ENCODE results near the gene SERPINH1. TPM values are rescaled to one million over a fixed set of nuclear protein-coding genes. Genes with fewer than 3 reads are reported as not detected.

Gene SERPINH1
- 541 TPM for total RNA-seq

DNA sequence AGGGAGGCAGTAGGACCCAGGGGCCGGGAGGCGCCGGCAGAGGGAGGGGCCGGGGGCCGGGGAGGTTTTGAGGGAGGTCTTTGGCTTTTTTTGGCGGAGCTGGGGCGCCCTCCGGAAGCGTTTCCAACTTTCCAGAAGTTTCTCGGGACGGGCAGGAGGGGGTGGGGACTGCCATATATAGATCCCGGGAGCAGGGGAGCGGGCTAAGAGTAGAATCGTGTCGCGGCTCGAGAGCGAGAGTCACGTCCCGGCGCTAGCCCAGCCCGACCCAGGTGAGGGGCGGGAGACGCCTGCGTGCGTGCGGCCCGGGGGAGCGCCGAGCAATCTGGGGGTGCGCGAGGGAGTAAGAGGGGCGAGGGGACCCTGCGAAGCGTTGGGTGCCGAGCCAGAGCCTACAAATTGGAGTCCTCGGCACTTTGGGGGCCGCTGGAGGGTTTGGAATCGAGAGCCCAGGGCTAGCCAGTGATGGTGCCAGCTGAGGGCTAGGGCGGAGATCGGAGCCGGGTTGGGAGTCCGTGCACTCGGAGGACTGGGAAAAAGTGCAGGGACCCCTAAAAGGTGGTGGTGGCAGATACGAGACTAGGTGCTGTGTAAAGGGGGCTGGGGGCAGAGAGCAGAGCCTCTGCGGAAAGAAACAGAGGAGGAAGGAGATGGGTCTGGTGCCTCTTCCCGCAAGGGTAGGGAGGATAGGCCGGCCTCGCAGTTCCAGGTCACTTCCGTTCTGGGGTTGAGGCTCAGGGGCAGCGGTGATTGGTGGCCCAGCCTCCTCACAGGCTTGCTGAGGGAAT lies at the start of gene SERPINH1:
SERPINH1 (plus strand) TSS at position 206 of the 788 bp plus-strand sequence. CDS start 4,097 bp downstream, outside the sequence.

DNA sequence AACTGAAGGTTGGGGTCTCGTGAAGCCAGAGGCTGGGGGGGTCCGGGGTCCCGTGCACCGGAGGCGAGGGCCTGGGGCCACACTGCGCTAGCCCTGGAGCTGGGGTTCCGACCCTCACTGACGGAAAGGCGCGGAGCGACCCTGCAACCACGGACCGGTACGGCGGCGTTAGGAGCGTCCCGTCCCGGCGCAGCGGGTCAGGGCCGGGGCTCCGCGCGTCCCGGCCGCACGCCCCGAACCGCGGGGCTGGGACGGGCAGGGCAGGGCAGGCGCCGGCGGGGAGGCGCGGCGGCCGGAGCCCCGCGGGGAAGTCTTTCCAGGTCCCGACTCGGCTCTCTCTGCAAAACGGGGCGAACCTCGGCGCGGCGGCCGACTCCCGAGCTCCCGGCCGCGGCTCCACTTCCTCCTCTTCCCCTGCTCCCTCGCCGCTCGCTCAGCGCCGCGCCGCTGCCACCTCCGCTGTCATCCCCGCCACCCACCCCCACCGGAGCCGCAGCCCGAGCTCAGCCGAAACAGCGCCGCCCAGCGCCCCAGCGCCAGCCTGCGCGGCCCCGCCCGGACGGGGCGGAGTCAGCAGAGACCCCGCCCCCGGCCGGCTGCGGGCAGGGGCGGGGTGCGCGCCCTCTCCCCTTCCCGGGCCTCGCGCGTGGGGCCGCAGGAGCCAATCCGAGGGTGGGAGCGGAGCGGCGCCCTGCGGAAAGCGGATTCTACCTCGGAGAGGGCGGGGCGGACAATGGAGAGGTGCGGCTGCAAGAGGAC lies 36.4 kb upstream of the SERPINH1 start, which contains the start of gene GDPD5:
GDPD5 (minus strand) TSS at position 509 of the 759 bp plus-strand sequence. CDS start 48,206 bp downstream, outside the sequence.

Other genes with a start within 250 kb of the SERPINH1 start
- gene ARRB1, start 210.6 kb upstream of the SERPINH1 start, total RNA-seq, result 30.6 TPM
- gene RPS3, start 162.7 kb upstream of the SERPINH1 start, total RNA-seq, result 1,408 TPM
- 1.9 TPM for gene KLHL35, start 129.1 kb upstream of the SERPINH1 start, total RNA-seq
- 22.1 TPM for gene GDPD5, start 36.3 kb upstream of the SERPINH1 start, total RNA-seq
- gene MAP6, start 106.8 kb downstream of the SERPINH1 start, total RNA-seq, result 4.7 TPM
- gene MOGAT2, start 155.6 kb downstream of the SERPINH1 start, total RNA-seq, result 0.53 TPM
- 6.2 TPM for gene DGAT2, start 206.5 kb downstream of the SERPINH1 start, total RNA-seq

Measured in metanephros (tissue), 1 donor.